Measurements from ENCODE around the gene SH2D2A.

DNA sequence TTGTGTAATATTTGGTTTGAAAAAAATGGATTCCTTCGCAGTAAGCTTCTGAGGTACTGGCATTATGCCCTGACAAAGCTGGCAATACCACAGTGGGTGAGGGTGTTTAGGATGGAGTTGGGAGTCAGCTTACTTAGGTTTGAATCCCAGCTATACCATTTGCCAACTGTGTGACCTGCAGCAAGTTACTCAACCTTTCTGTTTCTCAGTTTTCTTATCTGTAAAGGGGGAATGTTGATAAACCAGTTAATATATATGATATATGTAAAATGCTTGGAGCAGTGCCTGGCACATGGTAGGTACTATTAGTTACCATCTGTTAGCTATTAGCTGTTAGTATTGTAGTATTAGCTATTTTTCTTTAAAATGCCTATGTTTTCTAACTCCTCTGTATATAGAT is 60.3 kb downstream of the SH2D2A start:
- TF ChIP-seq POLR2A (IDR thresholded peaks at IDR 0.05; ENCODE audit: low read length), result no peak
- TF ChIP-seq GATA1 (IDR thresholded peaks at IDR 0.05; ENCODE audit: low read depth, low read length), result no peak

All from erythroblast (primary cell).